GM18507 (cell line): ENCODE data around the gene CDH24.
"Not testable (repeated sequence)": the region's sequence is repeated elsewhere in the genome, so short reads cannot be mapped to it uniquely, and the experiment has no call there.

Experiments
- DNase-seq: peaks from one replicate; pipeline ENCODE4 v3.0.0; 2011; ENCODE audit warnings: low read depth; ENCODE audit not compliant: insufficient read length; ENCODE audit errors: extremely low spot score
- FAIRE-seq: peaks from 2 replicates; lab custom pipeline; 2011; peaks lifted over from hg19 to GRCh38; lab: Jason Lieb, UNC

The CDH24 gene

GRCh38 chr14:23024612-23025075 lies 32.7 kb downstream of the CDH24 start:
- no peak for DNase-seq

GRCh38 chr14:23023795-23024152 lies 33.5 kb downstream of the CDH24 start:
- DNase-seq (no peak), FAIRE-seq (no peak)

More at GRCh38 chr14:23024612-23025075, 32.7 kb downstream of the CDH24 start:
- FAIRE-seq, result no peak

DNA sequence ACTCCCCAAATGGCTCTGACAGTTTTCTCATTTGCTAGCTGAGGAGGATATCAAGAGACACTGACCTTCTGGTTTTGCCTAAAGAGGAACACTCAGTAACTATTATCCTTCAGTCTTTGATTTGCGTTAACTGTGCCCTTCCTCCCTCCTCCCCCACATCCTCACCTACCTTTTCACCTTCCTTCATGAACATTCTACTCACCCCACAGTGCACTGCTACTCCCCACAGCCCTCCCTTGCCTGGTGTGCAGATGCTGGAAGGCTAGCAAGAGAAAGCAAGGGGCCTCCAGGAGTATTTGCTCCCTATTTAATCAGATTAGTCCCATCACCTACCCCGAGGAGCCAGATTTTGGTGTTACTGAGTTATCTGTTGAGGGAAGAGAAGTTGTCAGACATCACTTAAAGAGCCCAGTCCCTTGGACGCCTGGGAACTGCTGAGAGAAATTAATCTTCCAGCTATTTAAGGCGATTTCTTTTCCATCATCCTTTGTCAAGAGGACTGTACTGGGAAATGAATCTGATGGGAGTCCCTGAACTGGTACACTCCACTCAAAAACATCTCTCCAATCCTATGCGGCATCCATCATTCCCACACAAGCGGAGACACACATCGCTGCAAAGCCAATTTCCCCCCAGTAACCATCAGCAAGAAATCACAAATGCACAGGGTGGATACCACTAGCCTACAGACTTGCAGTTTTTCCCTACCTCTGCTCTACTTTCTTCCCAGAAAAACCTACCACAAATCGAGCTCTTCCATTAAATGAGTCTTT lies 34.1 kb downstream of the CDH24 start:
- DNase-seq, result no peak
- no peak for FAIRE-seq

DNA sequence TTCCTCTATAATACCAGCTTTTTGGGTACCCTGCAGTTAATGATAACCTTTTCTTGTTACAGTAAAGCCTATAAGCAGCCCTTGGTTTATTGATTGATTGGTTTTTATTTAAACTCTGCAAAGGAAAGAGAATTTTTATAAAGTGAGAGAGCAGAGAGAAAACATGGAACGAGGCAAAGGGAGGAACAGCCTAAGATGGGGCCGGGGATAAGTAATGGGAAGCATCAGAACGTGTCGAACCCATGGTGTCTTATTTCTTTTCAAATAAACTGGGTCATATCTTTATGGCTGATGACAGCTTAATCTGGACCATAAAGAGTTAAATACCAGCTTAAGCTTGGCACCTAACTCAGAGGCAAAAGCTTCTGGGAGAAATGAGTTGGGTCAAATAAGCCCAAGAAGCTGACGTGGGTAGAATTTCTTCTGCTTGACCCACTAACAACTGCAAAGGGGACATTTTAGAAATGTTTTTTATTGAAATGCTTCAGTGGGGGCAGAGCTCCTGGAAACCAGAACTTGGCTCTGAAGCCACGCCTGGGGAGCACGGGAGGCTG lies 35.4 kb downstream of the CDH24 start:
- FAIRE-seq, result no peak
- DNase-seq, result no peak

DNA sequence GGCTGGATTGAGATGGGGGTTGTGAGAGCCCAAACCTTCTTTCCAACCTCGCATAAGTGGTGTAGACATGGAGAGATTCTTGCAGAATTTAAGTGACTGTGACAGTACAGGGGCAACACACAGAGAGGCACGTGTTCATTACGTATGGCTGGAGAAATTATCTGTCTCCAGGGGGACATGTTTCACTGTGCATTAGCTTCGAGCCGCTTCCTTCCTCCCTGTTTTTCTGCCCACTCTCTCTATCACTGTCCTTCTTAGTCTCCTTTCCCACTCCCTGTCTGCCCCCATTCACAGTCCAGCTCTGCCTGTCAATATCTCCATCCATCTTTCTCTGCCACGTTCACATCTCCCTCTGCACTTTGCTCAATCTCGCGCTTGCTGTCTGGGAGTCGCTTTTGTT lies 35.9 kb downstream of the CDH24 start:
- DNase-seq (no peak), FAIRE-seq (no peak)

GRCh38 chr14:23020143-23021128 lies 36.9 kb downstream of the CDH24 start:
- FAIRE-seq (no peak), DNase-seq (no peak)

DNA sequence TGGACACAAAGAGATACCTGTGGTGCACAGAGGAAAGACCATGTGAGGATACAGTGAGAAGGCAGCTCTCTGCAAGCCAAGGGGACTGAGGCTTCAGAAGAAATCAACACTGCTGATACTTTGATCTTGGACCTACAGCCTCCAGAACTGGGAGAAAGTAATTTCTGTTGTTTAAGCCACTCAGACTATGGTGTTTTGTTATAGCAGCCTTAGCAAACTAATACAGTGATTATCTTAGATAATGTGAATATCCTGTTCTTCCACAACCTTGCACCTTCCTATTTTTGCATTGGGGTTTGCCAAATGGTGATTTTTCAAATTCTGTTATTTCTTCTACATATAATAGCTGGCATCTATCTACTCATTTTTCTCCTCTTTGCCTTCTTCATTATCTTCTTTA lies 39.2 kb downstream of the CDH24 start:
- DNase-seq (no peak), FAIRE-seq (no peak)

GRCh38 chr14:23017091-23017490 lies 40.2 kb downstream of the CDH24 start:
- FAIRE-seq (no peak), DNase-seq (no peak)

GRCh38 chr14:23015618-23016017 lies 41.7 kb downstream of the CDH24 start:
- DNase-seq, result no peak
- no peak for FAIRE-seq

DNA sequence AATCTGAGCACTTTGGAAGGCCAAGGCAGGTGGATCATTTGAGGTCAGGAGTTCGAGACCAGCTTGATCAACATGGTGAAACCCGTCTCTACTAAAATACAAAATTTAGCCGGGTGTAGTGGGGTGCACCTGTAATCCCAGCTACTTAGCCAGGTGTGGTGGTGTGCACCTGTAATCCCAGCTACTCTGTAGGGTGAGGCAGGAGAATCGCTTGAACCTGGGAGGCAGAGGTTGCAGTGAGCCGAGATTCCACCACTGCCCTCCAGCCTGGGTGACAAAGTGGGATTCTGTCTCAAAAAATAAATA lies 43.6 kb downstream of the CDH24 start:
- not testable (repeated sequence) for DNase-seq, FAIRE-seq

- FAIRE-seq (no peak), DNase-seq (no peak)
Measured at GRCh38 chr14:23013054-23013748, 44.1 kb downstream of the CDH24 start.

DNA sequence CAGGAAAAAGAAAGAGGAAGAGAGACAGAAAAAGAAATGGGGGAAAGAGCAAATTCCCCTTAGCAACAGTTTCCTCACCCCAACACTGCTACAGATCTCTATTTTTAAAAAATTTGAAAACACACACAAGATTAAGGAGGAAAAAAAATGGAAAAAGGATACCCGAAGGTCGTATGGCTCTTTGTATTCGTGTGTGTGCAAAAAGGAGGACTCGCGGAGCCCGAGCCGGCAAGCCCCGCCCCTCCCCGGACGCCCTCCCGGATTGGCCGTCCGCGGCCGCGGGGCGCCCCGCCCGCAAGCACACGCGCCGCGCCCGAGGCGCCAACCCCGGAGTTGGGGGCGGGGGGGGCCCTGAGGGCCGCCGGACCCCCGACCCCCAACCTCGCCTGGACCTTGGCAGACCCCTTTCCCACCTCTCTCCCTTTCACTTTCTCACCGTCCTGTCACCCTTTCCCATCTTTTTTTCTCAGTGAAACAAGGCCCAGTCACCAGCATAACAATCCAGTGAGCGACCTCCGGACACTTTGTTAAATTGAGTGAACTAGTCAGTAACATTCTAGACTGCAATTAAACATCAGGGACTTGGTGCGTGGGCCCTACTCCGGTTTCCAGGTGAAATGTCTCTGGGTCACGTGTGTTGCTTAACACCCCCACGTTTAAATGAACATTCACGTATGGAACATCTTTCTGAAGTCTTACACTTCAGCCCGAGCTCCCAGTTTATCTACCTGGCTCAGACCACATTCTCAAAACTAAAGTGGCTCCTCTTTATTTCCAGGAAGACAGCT lies 47.2 kb downstream of the CDH24 start, which contains the start of gene C14orf93:
Gene C14orf93 (minus strand): TSS at position 205 of the 788 bp plus-strand sequence. CDS start 11,120 bp downstream, outside the sequence.
- DNase-seq, result peak; percentile 76
- no peak for FAIRE-seq

GRCh38 chr14:23009483-23009938 lies 47.8 kb downstream of the CDH24 start:
- FAIRE-seq, result peak; percentile 76
- DNase-seq, result no peak

- DNase-seq (no peak), FAIRE-seq (peak; percentile 59)
Measured at GRCh38 chr14:23008831-23009230, 48.5 kb downstream of the CDH24 start.

DNA sequence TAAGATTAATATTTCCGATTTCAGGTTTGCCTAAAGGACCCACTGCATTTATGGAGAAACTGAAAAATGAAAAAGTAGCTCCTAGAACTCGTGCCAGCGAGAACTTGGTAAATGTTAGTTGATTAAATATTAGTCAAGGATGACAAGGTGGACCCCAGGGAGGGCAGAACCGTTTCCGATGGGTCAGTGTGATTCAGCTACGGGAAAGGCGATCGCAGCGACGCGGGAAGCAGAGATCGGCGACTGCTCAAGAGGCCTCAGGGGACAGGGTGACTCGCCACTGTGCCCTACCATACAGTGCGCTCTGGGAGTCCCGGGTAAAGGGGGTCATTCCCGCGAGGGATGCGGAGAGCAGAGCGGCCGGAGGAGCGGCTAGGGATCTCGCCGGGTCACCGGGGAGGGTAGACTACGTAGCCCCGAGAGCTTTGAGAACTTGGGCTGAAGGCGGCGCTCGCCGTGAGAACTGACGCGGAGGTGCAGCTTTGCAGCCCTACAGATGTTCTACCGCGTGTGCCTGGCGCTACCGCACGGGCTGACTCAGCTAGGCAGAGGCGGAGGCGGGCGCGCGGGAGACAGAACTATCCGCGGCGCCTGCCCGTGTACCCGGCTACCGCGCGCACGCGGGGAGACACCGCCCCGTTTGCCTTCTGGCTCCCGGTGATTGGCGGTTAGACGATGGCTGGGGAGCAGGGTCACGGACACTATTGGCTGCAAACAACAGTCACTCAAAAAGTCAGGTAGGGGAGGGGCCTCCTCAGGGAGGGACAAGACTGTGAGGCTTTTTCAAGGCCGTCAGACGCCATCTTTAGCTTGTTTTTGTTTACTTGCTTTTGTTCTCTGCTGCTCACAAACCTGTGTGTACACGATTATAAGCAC lies 50.5 kb downstream of the CDH24 start:
- FAIRE-seq (peak; percentile 96), DNase-seq (peak; percentile 89)

GRCh38 chr14:23006188-23006534 lies 51.2 kb downstream of the CDH24 start:
- DNase-seq, result no peak

DNA sequence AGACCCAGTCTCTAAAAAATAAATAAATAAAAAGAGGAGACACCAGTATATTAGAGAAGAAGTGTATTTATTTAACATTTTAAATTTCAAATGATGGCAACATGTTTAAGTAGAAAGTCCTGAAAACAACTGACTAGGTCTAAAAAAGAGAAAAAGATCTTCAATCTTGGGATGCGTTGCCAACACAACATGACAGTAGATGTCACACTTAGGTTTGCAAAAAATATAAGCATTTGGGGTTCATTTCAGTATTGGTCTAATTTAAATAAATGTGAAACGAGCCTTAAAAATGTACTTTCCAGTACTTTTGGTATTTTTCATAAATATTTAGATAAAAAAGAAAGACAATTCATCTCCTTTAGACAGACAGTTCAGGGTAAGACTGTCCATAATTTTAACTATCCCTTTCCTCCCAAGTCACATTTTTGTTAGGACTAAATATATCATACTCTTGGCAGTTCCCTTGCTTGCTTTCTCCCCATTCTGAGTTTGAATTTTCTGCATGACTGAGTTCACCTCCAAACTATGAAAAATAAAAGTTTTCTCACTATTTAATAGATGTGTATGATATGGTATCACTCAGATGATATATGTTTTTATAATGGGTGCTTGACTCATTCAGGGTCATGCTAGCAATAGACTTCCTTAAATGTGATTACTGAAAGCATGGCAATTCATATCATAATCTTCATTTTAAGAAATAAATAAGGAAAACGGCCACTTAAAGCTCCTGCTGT lies 51.7 kb downstream of the CDH24 start:
- DNase-seq (no peak), FAIRE-seq (no peak)

More at GRCh38 chr14:23006188-23006534, 51.2 kb downstream of the CDH24 start:
- FAIRE-seq, result no peak
